ENCODE data around the gene DENND5A.
A peak's percentile ranks its signal among the peaks of the same experiment; 100 is the strongest.
"Not testable (repeated sequence)": the region's sequence is repeated elsewhere in the genome, so short reads cannot be mapped to it uniquely, and the experiment has no call there.

Gene DENND5A

DNA sequence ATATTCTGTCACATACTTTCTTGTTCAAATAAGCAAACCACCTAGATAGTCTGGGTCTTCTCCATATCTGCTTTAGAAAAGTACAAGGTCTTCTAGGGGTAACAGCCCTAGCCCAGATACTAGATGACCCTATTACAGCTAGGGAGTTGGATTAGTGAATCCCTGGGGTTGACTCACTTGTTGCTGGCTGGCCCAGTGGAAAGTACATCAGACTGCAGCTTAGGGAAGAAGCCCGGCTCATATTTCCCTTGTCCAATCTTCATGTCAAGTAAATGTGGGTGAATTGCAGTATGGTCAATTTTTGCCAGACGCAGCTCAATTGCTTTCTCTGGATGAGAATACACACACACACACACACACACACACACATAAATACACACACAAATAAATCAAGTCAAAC is 94.7 kb downstream of the DENND5A start:
- DNase-seq, result no peak

DNA sequence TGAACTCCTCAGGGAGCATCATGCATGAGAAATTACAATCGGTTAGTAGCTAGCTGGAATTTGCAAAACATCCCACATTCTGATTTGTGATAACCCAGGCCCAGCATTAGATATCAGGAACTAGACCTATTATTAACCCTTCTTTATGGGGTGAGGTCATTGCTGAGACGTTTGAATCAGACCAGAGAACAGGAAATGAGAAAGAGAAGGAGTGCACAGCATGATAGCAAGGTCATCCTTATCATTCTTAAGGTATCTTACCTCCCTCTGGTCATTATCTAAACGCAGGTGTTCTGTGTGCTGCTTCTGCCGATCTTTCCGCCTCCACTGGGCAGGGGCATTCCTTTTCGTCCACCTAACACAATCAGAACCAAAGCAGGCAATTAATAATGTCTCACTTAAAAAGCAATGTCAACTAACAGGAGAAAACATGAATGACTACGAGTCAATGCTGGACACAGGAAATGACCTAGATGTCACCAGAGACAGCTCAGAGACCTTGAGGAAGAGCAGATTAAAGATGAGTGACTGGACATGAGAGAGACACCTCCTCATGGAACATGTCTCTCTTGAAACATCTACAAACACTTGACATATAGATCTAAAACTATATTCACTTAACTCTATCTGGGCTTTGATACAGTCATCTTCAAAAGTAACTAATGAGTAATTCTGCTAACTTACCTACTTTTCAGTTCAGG is 95.4 kb downstream of the DENND5A start:
- peak in 1 of 2 experiments; percentile 11 for DNase-seq

DNA sequence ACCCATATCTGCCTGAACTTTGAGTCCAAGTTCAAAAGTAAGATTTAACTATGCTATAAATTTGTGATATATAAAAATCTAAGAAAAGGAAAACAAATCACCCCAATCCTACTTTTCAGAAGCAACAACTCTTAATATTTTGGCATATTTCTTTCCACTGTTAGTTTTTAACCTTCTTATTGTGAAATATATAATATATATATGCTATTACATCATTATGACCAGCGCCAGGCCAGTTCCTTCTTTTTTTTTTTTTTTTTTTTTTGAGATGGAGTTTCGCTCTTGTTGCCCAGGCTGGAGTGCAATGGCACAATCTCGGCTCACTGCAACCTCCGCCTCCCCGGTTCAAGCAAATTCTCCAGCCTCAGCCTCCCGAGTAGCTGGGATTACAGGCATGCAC is 103.2 kb downstream of the DENND5A start:
- not testable (repeated sequence) for DNase-seq

DNA sequence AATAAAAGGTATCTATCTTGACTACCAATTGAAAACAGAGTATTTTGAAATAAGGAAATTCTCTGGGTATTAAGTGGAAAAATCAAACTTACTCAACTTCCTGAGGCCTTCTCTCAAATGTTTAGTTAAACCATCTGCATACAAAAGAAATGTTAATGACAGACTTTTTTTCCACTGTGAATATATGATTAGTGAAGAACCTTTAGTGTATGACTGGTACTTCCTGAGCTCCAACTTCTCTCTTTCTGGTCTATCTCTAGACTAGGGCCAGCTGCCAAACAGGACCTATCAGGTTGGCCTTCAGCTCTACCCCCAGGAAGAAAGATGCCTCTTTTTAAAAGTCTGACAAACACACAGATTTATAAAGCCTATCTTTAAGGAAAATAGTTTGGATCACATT is 105.0 kb downstream of the DENND5A start:
- no peak for DNase-seq

DNA sequence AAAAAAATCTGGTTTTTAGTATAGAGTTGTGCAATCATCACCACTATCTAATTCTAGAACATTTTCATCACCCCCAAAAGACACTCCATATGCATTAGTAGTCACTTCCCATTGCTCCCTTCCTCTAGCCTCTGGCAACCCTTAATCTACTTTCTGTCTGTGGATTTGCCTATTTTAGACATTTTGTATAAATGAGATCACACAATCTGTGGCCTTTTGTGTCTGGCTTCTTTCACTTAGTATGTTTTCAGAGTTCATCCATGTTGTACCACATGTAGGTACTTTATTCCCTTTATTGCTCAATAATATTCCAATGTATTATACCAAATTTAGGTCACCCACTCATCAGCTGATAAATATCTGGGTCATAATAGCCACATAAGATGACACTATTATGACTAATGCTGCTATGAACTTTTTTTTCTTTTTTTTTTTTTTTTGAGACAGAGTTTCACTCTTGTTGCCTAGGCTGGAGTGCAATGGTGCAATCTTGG is 106.2 kb downstream of the DENND5A start:
- no peak for DNase-seq

DNA sequence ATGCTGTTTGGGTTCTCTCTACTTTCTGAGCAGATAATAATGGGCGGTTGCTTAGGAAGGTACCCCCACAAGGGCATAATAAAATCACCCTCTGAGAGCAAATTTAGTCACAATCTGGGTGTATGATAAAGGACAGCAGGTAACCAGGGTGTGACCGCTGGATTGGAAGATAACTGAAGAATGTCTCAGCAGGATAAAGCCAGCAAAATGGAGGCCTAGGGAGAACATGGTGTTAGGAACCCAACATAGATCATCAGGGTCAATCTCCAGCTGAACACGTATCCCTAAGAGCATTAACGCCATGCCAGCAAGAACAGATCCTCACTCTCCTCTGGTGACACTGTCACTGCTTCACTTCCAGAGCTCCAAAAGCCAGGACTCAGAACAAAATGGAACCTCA is 109.2 kb downstream of the DENND5A start:
- DNase-seq, result no peak

DNA sequence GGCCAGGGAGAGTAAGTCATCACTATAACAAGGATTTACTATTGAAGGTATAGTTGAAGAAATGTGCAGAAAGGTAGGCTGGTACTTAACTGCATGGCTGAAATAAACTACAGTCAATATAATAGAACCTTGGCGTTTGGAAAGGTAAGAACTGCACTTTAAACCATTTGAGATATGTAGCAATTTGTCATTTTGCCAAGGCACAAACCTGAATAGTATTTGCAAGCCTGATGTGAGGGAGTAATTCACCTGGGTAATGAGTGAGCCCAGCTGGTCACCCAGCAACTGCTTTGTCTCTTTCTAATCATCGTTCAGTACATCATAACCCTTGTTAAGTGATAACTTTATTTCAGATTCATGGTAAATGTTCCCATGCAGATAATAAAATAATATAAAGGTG is 111.5 kb downstream of the DENND5A start:
- DNase-seq, result no peak

DNA sequence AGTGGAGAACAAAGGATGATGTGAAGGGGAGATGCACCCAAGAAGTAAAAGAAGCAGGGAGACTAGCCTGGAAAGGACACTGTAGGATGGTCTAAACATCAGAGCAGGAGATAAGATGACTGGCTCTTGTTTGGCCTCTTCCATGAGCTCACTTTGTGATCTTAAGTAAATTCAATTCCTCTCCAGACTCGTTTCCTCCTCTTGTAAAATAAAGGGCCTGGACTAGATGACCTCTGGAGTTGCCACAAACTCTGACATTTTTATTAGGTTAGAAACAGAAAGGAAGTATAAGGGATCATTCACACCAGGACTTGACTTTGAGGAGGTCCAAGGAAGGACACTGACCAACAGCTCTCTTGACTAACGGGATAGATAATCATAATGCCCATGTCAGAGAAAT is 113.5 kb downstream of the DENND5A start:
- DNase-seq, result no peak

DNA sequence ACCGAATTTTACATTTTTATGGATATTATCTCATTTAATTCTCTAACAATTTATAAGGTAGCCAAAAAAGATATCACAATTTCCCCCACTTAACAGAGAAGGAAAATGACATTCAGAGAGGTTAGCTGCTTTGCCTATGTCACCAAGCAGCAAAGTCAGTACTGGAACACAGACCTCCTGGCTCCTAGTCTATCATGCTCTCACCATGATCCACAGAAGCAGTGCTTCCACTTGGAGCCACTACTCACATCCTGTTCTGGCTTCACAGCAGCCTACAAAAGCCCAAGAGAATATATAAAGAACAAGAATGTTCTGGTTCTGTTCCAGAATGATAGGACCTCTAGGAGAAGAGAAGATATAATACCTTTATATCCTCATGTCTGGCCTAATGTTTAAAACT is 114.2 kb downstream of the DENND5A start:
- DNase-seq, result no peak

DNA sequence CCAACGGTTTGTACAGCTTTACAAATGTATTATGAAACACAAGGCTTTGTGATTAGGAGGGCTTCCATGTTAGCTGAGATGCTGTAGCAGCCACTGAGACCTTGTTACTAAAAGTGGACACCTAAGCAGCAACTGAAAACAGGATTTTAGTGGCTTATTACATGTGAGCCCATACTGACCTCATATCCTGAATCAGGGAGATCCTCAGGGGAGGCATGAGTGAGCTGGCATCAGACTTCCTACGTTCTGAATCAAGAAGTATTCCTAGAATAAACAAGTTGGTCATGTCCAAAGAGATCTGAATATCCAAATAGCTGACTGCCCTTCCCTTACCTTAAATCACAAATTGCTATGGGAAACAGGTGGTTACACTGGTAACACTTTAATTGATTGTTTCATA is 114.6 kb downstream of the DENND5A start:
- DNase-seq, result no peak

DNA sequence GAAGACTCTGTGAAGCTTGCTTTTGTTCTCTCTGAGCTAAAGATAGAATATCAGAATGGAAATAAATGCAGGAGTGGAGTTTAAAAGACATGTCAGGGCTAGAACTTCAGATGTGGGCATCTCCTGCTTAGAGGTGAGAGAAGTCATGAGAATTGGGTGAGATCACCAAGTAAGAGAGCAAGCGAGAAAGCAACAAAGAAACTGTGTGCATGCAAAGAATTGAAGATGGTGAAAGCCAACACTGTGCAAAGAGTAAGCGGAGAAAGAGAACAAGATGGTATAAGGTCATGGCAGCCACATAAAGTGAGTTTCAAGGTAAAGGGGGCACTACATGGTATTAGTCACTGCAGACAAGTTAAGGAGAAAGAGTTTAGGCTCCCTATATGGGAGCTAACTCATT is 116.4 kb downstream of the DENND5A start:
- DNase-seq, result no peak

DNA sequence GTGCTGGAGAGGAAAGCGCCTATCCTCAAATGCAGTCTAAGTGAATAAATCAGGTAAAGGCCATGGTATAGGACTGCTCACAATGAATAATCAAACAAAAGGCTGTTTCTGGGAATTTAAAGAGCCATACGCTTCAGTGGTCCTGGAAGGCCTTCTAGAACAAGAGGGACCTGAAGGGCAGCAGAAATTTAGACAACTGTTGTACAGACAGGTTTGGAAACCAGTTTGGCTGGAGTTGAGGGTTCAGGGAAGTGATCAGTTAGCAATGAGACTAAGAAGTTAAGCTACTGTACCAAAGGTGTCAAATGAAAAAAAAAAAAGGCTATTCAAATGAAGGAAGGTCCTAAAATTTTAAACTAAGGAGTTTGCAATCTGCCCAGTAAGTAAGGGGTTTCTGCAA is 117.1 kb downstream of the DENND5A start:
- no peak for DNase-seq

DNA sequence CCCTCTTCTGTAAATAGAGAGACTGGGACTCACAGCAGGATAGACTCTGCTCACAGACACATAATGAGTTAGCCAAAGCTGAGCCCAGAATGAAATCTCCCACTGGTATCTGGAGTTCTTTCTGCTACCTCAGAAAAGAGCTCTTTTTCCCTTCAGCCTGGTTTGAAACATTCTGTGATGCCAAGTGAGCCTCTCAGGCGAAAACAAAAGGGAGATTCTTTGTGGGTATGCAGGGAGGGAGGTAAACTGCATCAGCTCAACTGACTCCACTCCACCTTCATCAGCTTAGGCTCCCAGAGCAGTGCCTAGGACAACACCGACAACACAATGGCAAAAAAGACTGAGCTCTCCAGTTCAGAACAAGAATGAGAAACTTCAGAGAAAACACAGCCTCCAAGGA is 118.7 kb downstream of the DENND5A start:
- DNase-seq, result no peak

DNA sequence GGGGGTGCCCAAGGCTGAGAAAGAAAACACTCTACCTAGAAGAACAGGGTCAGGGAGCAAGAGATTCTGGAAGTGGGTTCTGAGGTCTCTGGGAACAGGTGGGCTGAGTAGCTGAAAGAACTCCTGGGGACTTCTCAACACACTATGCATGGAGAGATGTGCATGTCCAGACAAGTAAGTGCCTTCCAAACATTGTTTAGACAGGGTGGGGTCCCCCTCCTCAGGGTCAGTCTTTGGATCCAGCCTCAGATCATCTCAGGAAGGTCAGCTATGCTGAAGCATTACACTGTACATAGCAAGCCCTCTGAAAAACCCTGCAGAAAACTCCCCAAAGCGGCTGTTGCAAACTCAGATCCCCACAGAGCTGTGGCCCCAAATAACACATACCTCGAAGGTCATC is 119.9 kb downstream of the DENND5A start:
- DNase-seq, result no peak

DNA sequence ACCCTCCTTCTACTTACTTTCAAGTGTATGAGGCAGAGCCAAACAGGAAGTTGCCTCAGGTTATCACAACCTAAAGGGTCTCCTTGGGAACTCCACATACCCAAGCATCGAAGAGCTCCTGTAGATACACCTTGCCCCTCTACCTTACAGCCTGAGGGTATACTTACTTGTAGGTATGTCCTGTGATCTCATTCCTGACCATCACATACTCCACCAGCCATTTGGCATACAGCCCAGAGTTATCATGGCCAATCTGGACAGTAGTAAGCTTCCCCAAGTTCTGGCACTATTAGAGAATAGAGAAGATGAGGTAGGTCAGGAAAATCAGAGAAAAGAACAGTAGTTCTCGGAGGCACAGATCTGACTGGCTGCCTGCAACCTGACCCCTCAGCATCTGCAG is 120.3 kb downstream of the DENND5A start:
- no peak for DNase-seq

DNA sequence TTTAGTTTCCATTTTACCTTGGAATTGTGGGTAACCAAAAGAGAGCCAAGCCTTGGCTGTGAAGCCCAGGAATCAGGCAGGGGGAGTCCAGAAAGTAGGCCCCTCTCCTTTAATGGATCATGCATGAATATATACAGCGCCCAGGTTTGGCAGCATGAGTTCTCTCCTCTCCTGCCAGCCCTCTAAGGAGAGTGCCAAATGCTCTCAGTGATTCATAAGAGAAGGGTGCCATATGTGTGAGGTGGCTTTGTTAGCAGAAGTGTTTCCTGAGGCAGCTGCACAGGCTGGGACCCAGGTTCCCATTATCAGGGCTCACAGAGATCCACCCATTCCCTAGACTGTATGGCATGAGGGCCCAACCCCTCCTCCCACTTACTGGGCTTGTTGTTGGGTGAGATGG is 121.4 kb downstream of the DENND5A start:
- DNase-seq, result no peak

DNA sequence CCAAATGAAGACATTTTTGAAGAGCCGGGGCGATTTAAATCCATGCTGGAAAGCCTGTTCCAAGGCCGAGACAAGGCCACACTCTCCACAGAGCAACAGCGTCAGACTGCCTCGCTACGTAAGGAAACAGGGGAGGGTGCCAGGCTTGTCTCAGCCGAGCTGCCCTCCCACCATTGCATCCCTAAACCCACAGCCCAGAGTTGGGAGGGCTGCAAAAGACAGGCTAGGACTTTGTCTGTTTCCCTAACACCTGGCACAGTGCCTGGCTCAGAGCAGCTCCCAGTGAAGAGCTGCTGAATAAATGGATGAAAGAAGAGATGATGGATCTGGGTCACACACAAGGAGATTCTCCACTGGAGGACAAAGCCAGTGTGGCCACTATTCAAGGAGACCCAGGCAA is 122.4 kb downstream of the DENND5A start:
- no peak for DNase-seq

DNA sequence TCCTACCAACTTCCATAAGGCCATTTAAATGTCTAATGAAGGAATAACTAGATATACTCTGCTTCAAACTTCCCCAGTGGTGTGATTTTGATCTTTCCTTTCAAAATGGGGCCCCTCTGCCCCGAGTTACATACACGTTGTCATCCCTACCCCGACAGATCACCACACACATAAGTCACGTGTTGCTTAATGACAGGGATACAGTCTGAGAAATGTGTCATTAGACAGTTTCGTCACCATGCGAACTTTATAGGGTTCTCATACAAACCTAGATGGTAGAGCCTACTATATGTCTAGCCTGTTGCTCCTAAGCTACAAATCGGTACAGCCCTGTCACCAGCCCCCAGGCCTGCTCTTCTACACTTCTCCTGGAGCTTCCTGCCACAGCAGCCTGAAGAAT is 124.0 kb downstream of the DENND5A start:
- no peak for DNase-seq

DNA sequence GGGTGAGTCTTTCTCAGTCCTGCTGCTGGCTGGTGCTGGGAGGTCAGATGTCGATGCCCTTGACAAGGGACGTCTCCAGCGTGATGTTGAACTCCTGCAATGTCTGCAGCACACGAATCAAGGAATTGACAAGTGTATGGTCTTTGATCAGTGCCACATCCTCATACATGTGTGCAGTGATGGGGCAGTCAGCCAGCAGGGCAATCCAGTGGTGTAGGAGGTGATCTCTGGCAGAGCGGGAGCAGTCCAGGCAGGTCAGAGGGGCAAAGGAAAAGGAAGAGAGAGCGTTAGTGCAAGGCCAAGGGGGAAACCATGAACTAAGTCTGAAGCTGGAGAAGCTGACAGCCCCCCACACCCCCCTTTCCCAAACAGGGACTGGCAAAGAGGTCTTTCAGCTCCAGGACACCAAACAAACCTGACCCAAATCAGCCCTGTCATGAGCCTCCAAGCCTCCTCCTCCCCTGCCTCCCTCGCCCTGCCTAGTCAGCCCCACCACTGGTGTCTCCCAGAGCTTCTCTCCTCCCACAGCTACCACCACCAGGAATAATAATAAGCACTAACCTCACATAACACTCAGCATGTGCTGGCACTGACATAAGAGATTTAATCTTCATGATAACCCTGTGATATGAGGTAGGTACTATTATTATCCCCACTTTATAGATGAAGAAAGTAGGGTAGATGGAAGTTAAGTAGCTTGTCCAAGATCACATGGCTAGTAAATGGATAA is 125.4 kb downstream of the DENND5A start:
- no peak for DNase-seq

DNA sequence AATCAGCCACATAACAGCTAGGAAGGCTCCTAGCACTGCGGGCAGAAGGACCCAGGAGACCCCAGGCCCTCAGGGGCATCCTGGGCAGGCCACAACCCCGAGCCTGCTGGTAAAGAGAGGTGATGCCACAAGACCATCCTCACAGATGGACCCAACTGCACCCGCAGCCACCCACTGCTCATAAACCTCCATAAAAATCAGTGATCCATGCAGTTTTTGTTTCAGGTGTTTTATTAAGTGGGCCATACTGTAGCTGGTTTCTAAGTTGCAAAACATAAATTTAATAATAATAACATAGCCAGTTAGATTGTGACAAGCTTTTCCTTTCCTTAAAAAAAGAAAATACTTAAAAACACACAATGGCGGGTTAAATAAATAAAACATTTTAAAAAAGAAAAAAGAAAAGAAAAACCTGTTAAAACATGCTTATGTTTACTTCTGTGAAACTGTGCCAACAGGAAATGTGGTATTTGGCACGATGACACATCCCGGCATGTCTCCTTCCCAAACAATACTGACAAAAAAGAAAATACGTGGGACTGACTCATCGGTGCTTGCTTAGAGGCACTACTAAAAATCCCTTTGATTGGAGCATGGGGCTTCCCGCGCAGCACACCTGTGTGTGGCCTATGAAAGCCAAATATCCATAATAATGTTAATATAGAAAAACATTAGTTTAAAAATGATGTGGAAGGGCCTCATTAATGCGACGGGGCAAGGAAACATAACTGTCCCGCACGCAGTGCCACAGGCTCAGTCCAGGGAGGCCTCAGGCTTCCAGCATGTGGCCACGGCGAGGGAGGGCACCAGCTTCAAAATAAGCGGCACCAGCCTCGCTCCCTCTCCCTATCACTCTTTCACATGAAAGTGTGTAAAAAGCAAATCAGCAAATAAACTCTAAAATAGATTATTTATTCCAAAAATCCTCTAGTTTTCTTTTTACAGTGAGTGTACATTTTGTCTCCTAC is 126.3 kb downstream of the DENND5A start:
- peak; percentile 62 to 83 for DNase-seq

DNA sequence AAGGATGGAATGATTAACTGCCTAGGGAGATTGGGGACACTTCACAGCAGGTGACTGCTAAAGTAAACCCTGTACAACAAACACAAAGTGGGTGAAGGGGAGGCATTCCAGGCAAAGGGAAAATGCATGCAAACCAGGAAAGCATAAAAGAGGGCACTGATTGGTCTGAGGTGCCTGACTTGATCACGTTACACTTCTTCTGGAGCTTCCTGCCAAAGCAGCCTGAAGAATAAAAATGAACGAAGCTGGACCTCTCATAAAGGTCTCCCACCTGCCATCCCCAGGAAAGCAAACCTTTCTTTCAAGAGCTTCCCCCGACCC is 127.1 kb downstream of the DENND5A start:
- DNase-seq, result no peak

DNA sequence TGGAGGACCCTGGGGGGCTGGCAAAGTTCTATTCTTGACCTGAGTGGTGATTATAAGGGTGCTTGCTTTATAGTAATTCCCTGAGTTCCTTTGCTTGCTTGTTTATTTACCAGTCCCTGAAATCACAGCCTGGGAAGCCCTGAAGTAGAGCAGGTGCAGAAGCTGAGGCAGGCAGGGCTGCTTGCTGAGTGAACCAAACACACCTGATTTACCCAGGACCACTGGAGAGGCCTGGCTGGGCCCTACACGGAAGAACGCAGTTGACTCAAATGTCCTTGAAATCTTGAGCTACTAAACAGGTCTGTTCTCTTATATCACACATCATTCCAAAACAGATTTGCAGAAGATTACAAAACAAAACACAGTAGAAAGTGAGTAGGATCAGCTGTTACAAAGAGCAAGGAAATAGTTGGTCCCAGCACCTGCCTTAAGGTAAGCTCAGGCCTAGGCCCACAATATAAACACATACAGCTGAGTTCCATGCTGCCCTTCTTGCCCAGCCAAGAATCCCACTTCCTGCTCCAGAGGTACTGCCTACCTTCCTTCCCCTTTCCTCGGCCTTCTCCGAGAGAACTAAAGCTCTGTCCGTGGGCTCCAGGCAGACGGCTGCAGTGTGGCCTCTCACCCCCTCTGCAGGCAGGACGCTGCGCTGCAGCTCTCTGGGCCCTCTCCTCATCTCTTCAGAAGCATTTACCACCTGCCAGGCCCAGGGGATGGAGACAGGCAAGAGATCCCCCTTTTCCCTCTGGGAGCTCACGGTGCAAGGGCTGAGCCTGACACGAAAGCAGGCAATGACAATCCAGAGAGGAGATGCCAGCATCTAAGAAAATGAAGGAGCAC is 127.6 kb downstream of the DENND5A start:
- DNase-seq, result peak in 1 of 2 experiments; percentile 50

DNA sequence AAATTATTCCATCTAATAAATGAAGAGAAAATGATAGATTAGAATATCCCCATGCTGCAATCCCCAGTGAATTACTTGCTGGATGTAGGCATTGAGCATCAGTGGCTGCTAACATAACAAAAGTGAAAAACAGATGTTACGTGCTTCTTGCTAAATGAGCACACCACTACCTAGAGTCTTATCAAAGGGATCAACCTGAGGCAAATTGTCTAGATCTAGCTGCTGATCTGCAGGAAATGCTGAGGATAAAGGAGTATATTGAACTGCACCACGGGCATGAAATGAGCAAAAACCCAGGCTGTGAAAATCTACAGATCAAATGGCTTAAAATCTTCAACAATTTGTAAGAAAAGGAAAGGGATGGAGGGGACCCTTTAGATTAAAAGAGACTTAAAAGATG is 128.4 kb downstream of the DENND5A start:
- no peak for DNase-seq
